Measurements from ENCODE around the gene SYK. TPM values are rescaled to one million over a fixed set of nuclear protein-coding genes. Genes with fewer than 3 reads are reported as not detected.
A peak's percentile ranks its signal among the peaks of the same experiment; 100 is the strongest.
"Not testable (repeated sequence)": the region's sequence is repeated elsewhere in the genome, so short reads cannot be mapped to it uniquely, and the experiment has no call there.

The SYK gene
- total RNA-seq, 1 donor from 2014 or later: 0.18 TPM

GRCh38 chr9:90783552-90783951 is 18.1 kb upstream of the SYK start:
- H3K36me3 Mint-ChIP-seq (ENCODE audit: low read depth): no peaks in the 10 kb centered on the region
- intact Hi-C loops (cut with micrococcal nuclease): no loop called here
- H3K4me3 Mint-ChIP-seq: no peak overlapping the region
- H3K4me1 Mint-ChIP-seq (ENCODE audit: low read depth): no peaks in the 10 kb centered on the region
- H3K27ac Mint-ChIP-seq: no peak overlapping the region
- H3K9me3 Mint-ChIP-seq: no peaks in the 10 kb centered on the region
- no peak for DNase-seq (ENCODE audit: low spot score)
- H3K27me3 Mint-ChIP-seq (ENCODE audit: insufficient read depth): peaks cover 2% of the 10 kb centered on the region

- Mint-ChIP-seq H3K36me3 (ENCODE audit: low read depth) (no peaks in the 10 kb centered on the region), H3K4me1 (ENCODE audit: low read depth) (no peaks in the 10 kb centered on the region)
- intact Hi-C loops (cut with micrococcal nuclease): no loop called here
Measured at GRCh38 chr9:90783964-90784363, 17.7 kb upstream of the SYK start.

GRCh38 chr9:90787771-90788460 is 13.7 kb upstream of the SYK start:
- intact Hi-C loops (cut with micrococcal nuclease): no loop called here
- H3K27ac Mint-ChIP-seq: no peak overlapping the region
- H3K36me3 Mint-ChIP-seq (ENCODE audit: low read depth): no peaks in the 10 kb centered on the region
- no peaks in the 10 kb centered on the region for H3K4me1 Mint-ChIP-seq (ENCODE audit: low read depth)
- H3K9me3 Mint-ChIP-seq: no peaks in the 10 kb centered on the region
- H3K27me3 Mint-ChIP-seq (ENCODE audit: insufficient read depth): peaks cover 16% of the 10 kb centered on the region
- no peak for DNase-seq (ENCODE audit: low spot score)
- H3K4me3 Mint-ChIP-seq: no peak overlapping the region

More at GRCh38 chr9:90783964-90784363, 17.7 kb upstream of the SYK start:
- Mint-ChIP-seq H3K4me3 (no peak overlapping the region), H3K27me3 (ENCODE audit: insufficient read depth) (peaks cover 2% of the 10 kb centered on the region), H3K27ac (no peak overlapping the region), H3K9me3 (no peaks in the 10 kb centered on the region)
- DNase-seq (ENCODE audit: low spot score): no peak

GRCh38 chr9:90788527-90788926 is 13.1 kb upstream of the SYK start:
- H3K36me3 Mint-ChIP-seq (ENCODE audit: low read depth); H3K4me3 Mint-ChIP-seq; DNase-seq (ENCODE audit: low spot score); intact Hi-C loops (cut with micrococcal nuclease); H3K27ac Mint-ChIP-seq; H3K9me3 Mint-ChIP-seq; H3K4me1 Mint-ChIP-seq (ENCODE audit: low read depth): not testable (repeated sequence)
- H3K27me3 Mint-ChIP-seq (ENCODE audit: insufficient read depth): peaks cover 16% of the 10 kb centered on the region

GRCh38 chr9:90789408-90789807 is 12.2 kb upstream of the SYK start:
- peaks cover 16% of the 10 kb centered on the region for H3K27me3 Mint-ChIP-seq (ENCODE audit: insufficient read depth)
- H3K27ac Mint-ChIP-seq: no peak overlapping the region

GRCh38 chr9:90789862-90790261 is 11.8 kb upstream of the SYK start:
- Mint-ChIP-seq H3K27ac (no peak overlapping the region), H3K27me3 (ENCODE audit: insufficient read depth) (peaks cover 16% of the 10 kb centered on the region), H3K4me1 (ENCODE audit: low read depth) (no peaks in the 10 kb centered on the region), H3K9me3 (no peaks in the 10 kb centered on the region), H3K4me3 (no peak overlapping the region), H3K36me3 (ENCODE audit: low read depth) (no peaks in the 10 kb centered on the region)
- DNase-seq (ENCODE audit: low spot score): no peak
- intact Hi-C loops (cut with micrococcal nuclease): no loop called here

More at GRCh38 chr9:90789408-90789807, 12.2 kb upstream of the SYK start:
- no peak for DNase-seq (ENCODE audit: low spot score)
- intact Hi-C loops (cut with micrococcal nuclease): no loop called here
- Mint-ChIP-seq H3K4me1 (ENCODE audit: low read depth) (no peaks in the 10 kb centered on the region), H3K4me3 (no peak overlapping the region), H3K36me3 (ENCODE audit: low read depth) (no peaks in the 10 kb centered on the region), H3K9me3 (no peaks in the 10 kb centered on the region)

- DNase-seq (ENCODE audit: low spot score); H3K4me1 Mint-ChIP-seq (ENCODE audit: low read depth); H3K27ac Mint-ChIP-seq; H3K36me3 Mint-ChIP-seq (ENCODE audit: low read depth); H3K9me3 Mint-ChIP-seq; intact Hi-C loops (cut with micrococcal nuclease); H3K4me3 Mint-ChIP-seq: not testable (repeated sequence)
- H3K27me3 Mint-ChIP-seq (ENCODE audit: insufficient read depth): peaks cover 29% of the 10 kb centered on the region
Measured at GRCh38 chr9:90793024-90793423, 8.6 kb upstream of the SYK start.

GRCh38 chr9:90793729-90794128 is 7.9 kb upstream of the SYK start:
- H3K27me3 Mint-ChIP-seq (ENCODE audit: insufficient read depth): peaks cover 32% of the 10 kb centered on the region
- no peaks in the 10 kb centered on the region for H3K4me1 Mint-ChIP-seq (ENCODE audit: low read depth)
- no peak for DNase-seq (ENCODE audit: low spot score)
- no peaks in the 10 kb centered on the region for H3K9me3 Mint-ChIP-seq
- H3K4me3 Mint-ChIP-seq: no peak overlapping the region
- intact Hi-C loops (cut with micrococcal nuclease): no loop called here
- no peak overlapping the region for H3K27ac Mint-ChIP-seq
- H3K36me3 Mint-ChIP-seq (ENCODE audit: low read depth): no peaks in the 10 kb centered on the region

- no peak for DNase-seq (ENCODE audit: low spot score)
- Mint-ChIP-seq H3K4me3 (no peak overlapping the region), H3K27me3 (ENCODE audit: insufficient read depth) (peaks cover 38% of the 10 kb centered on the region)
Measured at GRCh38 chr9:90795084-90795483, 6.5 kb upstream of the SYK start.

GRCh38 chr9:90795871-90796317 is 5.7 kb upstream of the SYK start:
- Mint-ChIP-seq H3K4me3 (no peak overlapping the region), H3K27ac (no peak overlapping the region), H3K36me3 (ENCODE audit: low read depth) (no peaks in the 10 kb centered on the region), H3K9me3 (no peaks in the 10 kb centered on the region), H3K27me3 (ENCODE audit: insufficient read depth) (peaks cover 44% of the 10 kb centered on the region), H3K4me1 (ENCODE audit: low read depth) (no peaks in the 10 kb centered on the region)
- DNase-seq (ENCODE audit: low spot score): no peak
- intact Hi-C loops (cut with micrococcal nuclease): no loop called here

More at GRCh38 chr9:90795084-90795483, 6.5 kb upstream of the SYK start:
- Mint-ChIP-seq H3K4me1 (ENCODE audit: low read depth) (no peaks in the 10 kb centered on the region), H3K27ac (no peak overlapping the region), H3K9me3 (no peaks in the 10 kb centered on the region), H3K36me3 (ENCODE audit: low read depth) (no peaks in the 10 kb centered on the region)
- intact Hi-C loops (cut with micrococcal nuclease): no loop called here

- Mint-ChIP-seq H3K4me3 (no peak overlapping the region), H3K27me3 (ENCODE audit: insufficient read depth) (peaks cover 64% of the 10 kb centered on the region), H3K9me3 (no peaks in the 10 kb centered on the region), H3K4me1 (ENCODE audit: low read depth) (peaks cover 6% of the 10 kb centered on the region), H3K36me3 (ENCODE audit: low read depth) (no peaks in the 10 kb centered on the region), H3K27ac (no peak overlapping the region)
- intact Hi-C loops (cut with micrococcal nuclease): no loop called here
- DNase-seq (ENCODE audit: low spot score): no peak
Measured at GRCh38 chr9:90799271-90799852, 2.3 kb upstream of the SYK start.

GRCh38 chr9:90801973-90802322 is 329 bp downstream of the SYK start:
- peaks cover 75% of the 10 kb centered on the region for H3K27me3 Mint-ChIP-seq (ENCODE audit: insufficient read depth)
- H3K4me3 Mint-ChIP-seq: peak overlapping the region; percentile 52
- no peak for DNase-seq (ENCODE audit: low spot score)
- H3K4me1 Mint-ChIP-seq (ENCODE audit: low read depth): peaks cover 6% of the 10 kb centered on the region
- H3K36me3 Mint-ChIP-seq (ENCODE audit: low read depth): no peaks in the 10 kb centered on the region
- intact Hi-C loops (cut with micrococcal nuclease): no loop called here
- no peak overlapping the region for H3K27ac Mint-ChIP-seq
- H3K9me3 Mint-ChIP-seq: no peaks in the 10 kb centered on the region

- no peaks in the 10 kb centered on the region for H3K36me3 Mint-ChIP-seq (ENCODE audit: low read depth)
- no peak overlapping the region for H3K27ac Mint-ChIP-seq
- H3K27me3 Mint-ChIP-seq (ENCODE audit: insufficient read depth): peaks cover 70% of the 10 kb centered on the region
- peaks cover 6% of the 10 kb centered on the region for H3K4me1 Mint-ChIP-seq (ENCODE audit: low read depth)
- no peak for DNase-seq (ENCODE audit: low spot score)
- peak overlapping the region; percentile 52 for H3K4me3 Mint-ChIP-seq
- intact Hi-C loops (cut with micrococcal nuclease): no loop called here
- no peaks in the 10 kb centered on the region for H3K9me3 Mint-ChIP-seq
Measured at GRCh38 chr9:90802386-90802985, 867 bp downstream of the SYK start.

Data from activated T-helper 1 cell treated with anti-CD3 and anti-CD28 coated beads, Interleukin-12 subunit alpha, Interleukin-12 subunit beta, Interleukin-2, Interleukin-4 antibody, amounts not matched to agents 30 ng/mL and 10 ng/mL and 1 ng/mL, durations not matched to agents 14 hours and 24 hours and 36 hours (primary cell).